HAP-1 (cell line): ENCODE data around the gene SPSB2.
A peak's percentile ranks its signal among the peaks of the same experiment; 100 is the strongest.

Experiments
- DNase-seq, 2 experiments: peaks; one replicate each; pipeline ENCODE4 v3.0.0-alpha.2; 2016 to 2020; ENCODE audit warnings: low spot score in 2 of 2
- H3K27me3 ChIP-seq: fragments of 250-450 bp; sonication (Bioruptor Pico); 2 replicates; pipeline ENCODE4 v1.5.1; 2020; ENCODE audit warnings: low read depth, mild to moderate bottlenecking, moderate library complexity
- H3K36me3 ChIP-seq: fragments of 250-450 bp; sonication (Bioruptor Pico); replicated peaks from 2 replicates; pipeline ENCODE4 v1.5.1; 2020; ENCODE audit warnings: mild to moderate bottlenecking
- H3K4me1 ChIP-seq: fragments of 250-450 bp; sonication (Bioruptor Pico); 2 replicates; pipeline ENCODE4 v1.5.1; 2020; ENCODE audit warnings: mild to moderate bottlenecking
- H3K4me3 ChIP-seq: fragments of 250-450 bp; sonication (Bioruptor Pico); 2 replicates; pipeline ENCODE4 v1.5.1; 2020; ENCODE audit warnings: mild to moderate bottlenecking, moderate library complexity
- H3K9me3 ChIP-seq: fragments of 250-450 bp; sonication (Bioruptor Pico); 2 replicates; pipeline ENCODE4 v1.5.1; 2020; ENCODE audit warnings: mild to moderate bottlenecking, moderate library complexity
- in situ Hi-C: fragments of 300-500 bp; cut with MboI; formaldehyde crosslinking; loops from 3 replicates; pipeline ENCODE4 v1.14.3; 2020; ENCODE audit warnings: low sequenced_read_pairs, inconsistent platforms, mixed read lengths

SPSB2 gene

DNA sequence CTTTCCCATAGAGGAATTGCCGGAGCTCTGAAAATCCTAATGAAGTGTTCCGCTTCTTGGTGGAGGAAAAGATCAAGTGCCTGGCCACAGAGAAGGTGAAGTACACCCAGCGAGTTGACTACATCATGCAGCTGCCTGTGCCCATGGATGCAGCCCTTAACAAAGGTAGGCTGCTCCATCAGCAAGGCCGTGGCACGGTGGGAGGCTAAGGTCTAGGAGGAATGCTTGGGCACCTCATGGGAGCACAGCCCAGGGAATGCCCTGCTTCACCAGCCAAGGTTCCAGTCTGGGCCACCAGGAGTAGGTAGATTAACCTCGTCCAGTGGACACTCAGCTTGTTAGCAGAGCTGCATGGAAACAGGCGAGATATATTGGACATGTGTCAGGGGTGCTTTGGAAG, 12.2 kb downstream of the SPSB2 start:
- H3K27me3 ChIP-seq: no peaks in the 10 kb centered on the region
- no peak overlapping the region for H3K4me3 ChIP-seq
- no peak for DNase-seq
- peaks cover 83% of the 10 kb centered on the region for H3K36me3 ChIP-seq
- H3K4me1 ChIP-seq: no peaks in the 10 kb centered on the region
- no peaks in the 10 kb centered on the region for H3K9me3 ChIP-seq
- in situ Hi-C loops: no loop called here

DNA sequence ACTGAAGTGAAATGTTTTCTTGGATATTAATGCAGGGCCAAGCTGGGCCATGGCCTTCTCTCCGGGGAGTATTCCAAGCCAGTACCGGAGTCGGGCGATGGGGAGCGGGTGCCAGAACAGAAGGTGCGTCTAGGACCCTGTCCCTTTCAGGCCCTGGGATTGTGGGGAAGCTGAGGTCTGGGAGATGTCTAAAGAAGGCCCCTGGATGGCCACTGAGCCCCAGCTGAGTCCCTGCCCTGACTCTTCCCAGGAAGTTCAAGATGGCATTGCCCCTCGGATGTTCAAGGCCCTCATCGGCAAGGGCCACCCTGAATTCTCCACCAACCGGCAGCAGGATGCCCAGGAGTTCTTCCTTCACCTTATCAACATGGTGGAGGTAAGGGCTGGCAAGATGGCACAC, 13.0 kb downstream of the SPSB2 start:
- Histone ChIP-seq H3K27me3 (no peaks in the 10 kb centered on the region), H3K4me1 (no peaks in the 10 kb centered on the region), H3K36me3 (peaks cover 81% of the 10 kb centered on the region), H3K4me3 (no peak overlapping the region), H3K9me3 (no peaks in the 10 kb centered on the region)
- in situ Hi-C loops: no loop called here
- DNase-seq: no peak

DNA sequence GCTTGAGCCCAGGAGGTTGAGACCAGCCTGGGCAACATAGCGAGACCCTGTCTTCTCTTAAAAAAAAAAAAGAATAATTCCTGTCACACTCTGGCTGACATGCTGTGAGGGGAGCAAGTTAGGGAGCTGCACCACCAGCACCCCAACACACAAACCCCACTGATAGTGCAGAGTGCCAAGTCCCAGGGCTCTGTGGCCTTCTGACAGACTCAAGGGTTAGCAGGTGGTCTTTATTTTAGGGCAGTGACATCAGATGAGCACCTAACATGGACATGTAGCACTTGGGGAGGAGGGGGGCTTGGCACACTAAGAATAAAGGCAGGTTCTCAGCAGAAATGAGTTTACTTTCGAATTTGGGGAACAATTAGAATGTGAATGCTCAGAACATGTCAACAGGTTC, 14.3 kb downstream of the SPSB2 start:
- Histone ChIP-seq H3K27me3 (no peaks in the 10 kb centered on the region), H3K4me1 (no peaks in the 10 kb centered on the region), H3K36me3 (peaks cover 74% of the 10 kb centered on the region), H3K4me3 (no peak overlapping the region), H3K9me3 (no peaks in the 10 kb centered on the region)
- in situ Hi-C loops: no loop called here
- no peak for DNase-seq

DNA sequence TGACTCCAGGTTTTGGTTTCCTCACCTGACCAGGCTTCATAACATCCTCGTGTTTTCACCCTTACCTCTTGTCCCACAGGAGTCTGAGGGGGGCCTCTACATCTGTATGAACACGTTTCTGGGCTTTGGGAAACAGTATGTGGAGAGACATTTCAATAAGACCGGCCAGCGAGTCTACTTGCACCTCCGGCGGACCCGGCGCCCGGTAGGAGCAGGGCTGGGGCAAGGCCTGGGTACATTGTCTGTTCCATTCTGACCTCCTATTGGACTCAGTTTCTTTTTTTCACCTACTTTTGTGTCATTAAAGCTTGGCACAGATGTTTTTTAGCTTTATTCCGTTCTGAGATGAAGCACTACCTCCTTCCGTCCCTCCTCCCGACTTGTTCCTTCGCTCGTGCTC, 17.8 kb downstream of the SPSB2 start:
- no peak overlapping the region for H3K4me3 ChIP-seq
- no peak for DNase-seq
- peaks cover 11% of the 10 kb centered on the region for H3K4me1 ChIP-seq
- in situ Hi-C loops: no loop called here
- no peaks in the 10 kb centered on the region for H3K27me3 ChIP-seq
- no peaks in the 10 kb centered on the region for H3K9me3 ChIP-seq
- H3K36me3 ChIP-seq: peaks cover 51% of the 10 kb centered on the region

DNA sequence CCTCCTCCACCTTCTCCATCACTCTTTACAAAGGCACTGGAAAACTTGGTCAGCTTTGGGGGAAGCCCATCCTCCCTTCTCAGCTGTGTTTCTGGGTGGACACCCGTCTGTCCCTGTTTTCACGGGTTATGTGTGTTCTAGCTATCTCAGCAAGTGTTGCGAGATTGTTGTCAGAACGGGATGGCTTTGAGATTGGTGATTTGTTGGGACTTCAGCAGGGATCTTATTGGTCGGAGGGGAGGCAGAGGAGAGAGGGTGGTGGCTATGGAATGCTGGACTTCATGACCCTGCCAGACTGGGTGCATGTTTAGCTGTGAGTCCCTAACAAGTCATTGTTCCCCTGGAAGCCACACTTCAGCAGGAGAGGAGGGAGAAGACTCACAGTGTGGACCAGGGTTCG, 19.1 kb downstream of the SPSB2 start:
- H3K9me3 ChIP-seq: no peaks in the 10 kb centered on the region
- H3K27me3 ChIP-seq: no peaks in the 10 kb centered on the region
- peaks cover 51% of the 10 kb centered on the region for H3K36me3 ChIP-seq
- no peak for DNase-seq
- in situ Hi-C loops: no loop called here
- H3K4me3 ChIP-seq: no peak overlapping the region
- H3K4me1 ChIP-seq: peaks cover 15% of the 10 kb centered on the region

DNA sequence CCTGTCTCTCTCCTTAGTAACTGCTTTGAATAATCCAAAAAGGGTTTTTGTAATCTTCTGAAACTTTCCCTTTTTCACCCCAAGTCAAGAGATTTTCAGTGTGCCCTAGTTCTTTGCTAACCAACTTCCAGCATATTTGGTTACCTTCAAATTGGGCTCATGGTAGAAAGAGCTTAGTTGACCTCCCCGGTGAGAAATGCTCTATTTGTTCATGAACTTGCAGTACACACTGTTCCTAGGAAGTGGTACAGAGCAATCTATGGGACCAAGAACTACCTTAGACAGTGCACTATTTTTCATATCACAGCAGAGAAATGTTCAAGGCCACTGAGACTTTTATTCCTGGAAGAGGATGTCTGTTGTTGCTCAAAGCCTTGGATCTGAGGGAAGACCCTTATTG, 19.5 kb downstream of the SPSB2 start:
- peak overlapping the region; percentile 80; the same call in 1 of the 2 replicates for H3K4me3 ChIP-seq
- no peaks in the 10 kb centered on the region for H3K27me3 ChIP-seq
- in situ Hi-C loops: no loop called here
- no peak for DNase-seq
- H3K36me3 ChIP-seq: peaks cover 51% of the 10 kb centered on the region
- H3K4me1 ChIP-seq: peaks cover 15% of the 10 kb centered on the region
- H3K9me3 ChIP-seq: no peaks in the 10 kb centered on the region

DNA sequence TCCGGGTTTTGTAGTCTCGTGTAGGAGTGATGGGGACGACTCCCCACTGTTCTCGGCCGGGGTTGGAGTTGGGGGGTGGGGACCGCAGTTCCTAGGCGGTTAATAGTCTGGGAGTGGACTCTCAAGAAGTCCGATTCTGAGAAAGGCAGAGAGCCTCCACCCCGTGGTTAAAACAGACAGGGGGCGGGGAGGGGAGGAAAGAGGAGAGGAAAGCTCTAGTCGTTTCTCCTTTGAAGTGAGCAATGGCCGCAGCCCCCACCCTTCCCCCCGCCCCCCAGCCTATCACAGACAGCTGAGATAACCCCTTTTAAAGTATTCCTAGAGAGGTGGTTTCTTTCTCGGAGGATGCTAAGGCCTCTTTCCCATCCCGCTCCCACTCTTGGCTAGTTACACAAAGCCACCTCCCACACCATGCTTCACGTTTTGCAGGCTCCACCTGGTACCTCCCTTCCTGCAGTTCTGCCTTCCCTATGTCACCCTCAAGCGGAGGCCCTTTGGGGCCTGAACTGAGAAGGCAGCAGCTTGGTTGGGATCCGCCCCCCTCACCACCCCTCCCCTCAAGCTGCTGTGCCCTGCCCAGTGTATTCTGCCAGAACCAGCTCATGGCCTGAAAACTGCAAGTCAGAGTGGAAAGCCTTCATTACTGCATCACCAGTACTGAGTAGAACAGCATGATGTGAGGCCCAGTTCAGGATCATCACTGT, 20.3 kb downstream of the SPSB2 start:
- H3K4me3 ChIP-seq: peak overlapping the region; percentile 80
- peaks cover 51% of the 10 kb centered on the region for H3K36me3 ChIP-seq
- H3K4me1 ChIP-seq: peaks cover 15% of the 10 kb centered on the region
- in situ Hi-C loops: no loop called here
- DNase-seq: peak in 1 of 2 experiments; percentile 63
- H3K9me3 ChIP-seq: no peaks in the 10 kb centered on the region
- H3K27me3 ChIP-seq: no peaks in the 10 kb centered on the region

DNA sequence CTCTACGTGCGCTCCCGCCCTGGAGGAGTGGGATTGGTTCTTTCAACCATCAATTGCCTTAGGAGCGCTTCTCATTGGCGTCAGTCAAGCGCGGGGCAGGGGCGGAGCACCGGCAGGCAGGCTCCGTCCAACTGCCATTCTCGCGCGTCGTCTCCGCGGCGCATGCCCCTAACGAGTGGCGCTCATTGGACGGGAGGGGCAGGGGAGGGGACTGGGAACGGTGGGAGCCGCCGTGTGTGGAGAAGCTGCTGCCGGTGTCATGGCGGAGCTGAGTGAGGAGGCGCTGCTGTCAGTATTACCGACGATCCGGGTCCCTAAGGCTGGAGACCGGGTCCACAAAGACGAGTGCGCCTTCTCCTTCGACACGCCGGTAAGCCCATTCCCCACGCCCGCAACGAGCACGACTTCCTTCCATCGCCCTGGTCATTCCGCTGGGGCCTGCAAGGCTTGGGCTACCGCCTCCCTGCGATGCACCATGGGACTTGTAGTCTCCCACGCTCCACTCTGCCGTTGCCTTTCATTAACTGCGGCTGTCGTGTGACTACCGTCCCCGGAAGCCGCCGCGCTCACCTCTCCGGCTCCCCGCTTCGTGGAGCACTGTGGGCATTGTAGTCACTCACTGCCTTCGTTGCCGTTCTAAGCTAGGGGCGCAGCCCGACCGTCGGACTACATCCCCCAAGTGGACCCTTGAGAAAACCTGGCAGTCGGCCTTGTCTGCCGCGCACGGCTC, 21.0 kb downstream of the SPSB2 start, which contains the start of gene USP5:
TSS of gene USP5 (plus strand) at position 230 of the 730 bp plus-strand sequence. CDS start at position 260, 30 bp downstream.
- peak within 1 kb of the TSS; percentile 80 for H3K4me3 ChIP-seq
- peaks cover 15% of the 10 kb centered on the region for H3K4me1 ChIP-seq
- no peaks in the 10 kb centered on the region for H3K27me3 ChIP-seq
- H3K9me3 ChIP-seq: no peaks in the 10 kb centered on the region
- peaks cover 51% of the 10 kb centered on the region for H3K36me3 ChIP-seq
- in situ Hi-C loops: no loop called here
- peak; percentile 99 for DNase-seq

DNA sequence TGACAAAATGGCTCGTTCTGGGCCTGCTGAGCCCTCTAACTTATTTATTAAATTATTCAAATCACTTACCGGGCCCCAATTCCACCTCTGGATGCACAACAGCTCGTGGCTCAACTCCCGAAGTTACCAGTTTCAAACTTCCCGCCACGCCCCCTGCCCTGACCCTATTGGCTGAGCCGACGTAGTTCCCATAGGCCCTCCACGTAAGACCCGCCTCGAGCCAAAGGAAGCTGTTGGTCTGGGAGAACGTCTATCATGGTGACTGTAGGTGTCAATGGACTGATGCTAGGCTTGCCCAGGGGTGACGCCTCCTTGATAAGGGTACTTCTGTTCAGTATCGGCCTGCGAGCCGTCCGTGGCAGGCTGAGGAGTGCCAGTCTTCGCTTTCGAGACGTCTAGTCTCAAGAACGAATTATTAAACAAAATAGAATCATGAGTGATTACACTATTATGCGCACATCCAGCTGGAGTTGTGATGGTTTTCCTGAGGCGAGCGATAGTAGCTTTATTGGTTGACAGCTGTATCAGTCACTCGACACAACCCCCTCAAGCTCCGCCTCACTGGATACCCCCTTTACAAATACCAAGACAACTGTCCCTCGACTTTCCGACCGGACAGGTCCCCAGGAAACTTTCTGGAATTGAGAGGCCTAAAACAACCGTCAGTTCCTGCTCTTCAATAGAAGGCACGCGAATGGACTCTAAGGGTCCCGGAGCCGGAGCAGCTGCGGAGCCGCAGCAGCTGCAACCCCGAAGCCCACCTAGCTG, 21.8 kb downstream of the SPSB2 start, which contains the start of gene CDCA3:
TSS of gene CDCA3 (minus strand) at position 134 of the 768 bp plus-strand sequence. CDS start 334 bp downstream, outside the sequence.
- H3K9me3 ChIP-seq: no peaks in the 10 kb centered on the region
- in situ Hi-C loops: no loop called here
- H3K36me3 ChIP-seq: peaks cover 56% of the 10 kb centered on the region
- H3K4me1 ChIP-seq: peaks cover 15% of the 10 kb centered on the region
- peak within 1 kb of the TSS; percentile 80 for H3K4me3 ChIP-seq
- DNase-seq: peak; percentile 97 to 99
- H3K27me3 ChIP-seq: no peaks in the 10 kb centered on the region

DNA sequence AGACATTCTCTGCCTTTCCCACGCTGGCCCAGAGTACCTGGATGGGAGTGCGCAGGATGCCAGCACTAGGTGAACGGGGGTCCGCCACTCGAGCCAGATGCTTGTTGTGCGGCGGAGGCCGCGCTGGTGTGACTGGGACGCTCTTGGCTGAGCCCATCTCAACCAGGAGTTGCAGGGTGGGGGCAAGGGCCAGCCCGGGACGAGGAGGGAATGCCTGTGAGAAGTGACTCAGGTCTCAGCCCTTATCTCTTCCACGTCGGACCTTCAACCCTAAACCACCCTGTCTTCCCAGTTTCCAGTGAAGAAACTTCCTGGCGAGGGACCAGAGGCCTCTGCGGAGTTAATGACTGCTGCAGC, 22.3 kb downstream of the SPSB2 start:
- Histone ChIP-seq H3K36me3 (peaks cover 56% of the 10 kb centered on the region), H3K4me1 (peaks cover 15% of the 10 kb centered on the region), H3K27me3 (no peaks in the 10 kb centered on the region), H3K4me3 (peak overlapping the region; percentile 80), H3K9me3 (no peaks in the 10 kb centered on the region)
- DNase-seq: no peak
- in situ Hi-C loops: no loop called here

DNA sequence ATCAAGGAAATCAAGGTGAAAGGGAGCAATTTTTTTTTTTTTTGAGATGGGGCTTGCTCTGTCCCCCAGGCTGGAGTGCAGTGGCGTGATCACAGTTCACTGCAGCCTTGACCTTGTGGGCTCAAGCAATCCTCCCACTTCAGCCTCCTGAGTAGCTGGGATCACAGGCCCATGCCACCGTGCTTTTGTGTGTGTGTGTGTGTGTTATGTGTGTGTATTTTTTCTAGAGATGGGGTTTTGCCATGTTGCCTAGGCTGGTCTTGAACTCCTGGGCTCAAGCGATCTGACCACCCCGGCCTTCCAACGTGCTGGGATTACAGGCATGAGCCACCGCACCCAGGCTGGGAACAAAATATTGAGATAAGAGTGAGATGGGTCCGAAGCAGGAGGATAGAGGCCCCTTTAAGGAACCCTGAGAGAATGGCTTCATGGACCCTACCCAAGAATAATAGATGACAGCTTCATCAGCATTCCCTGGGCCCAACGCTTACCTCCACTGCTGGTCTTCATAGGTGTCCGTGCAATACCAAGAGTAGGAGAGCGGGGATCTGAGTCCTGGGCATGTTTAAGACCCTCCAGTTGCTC, 23.0 kb downstream of the SPSB2 start:
- DNase-seq: no peak
- no peaks in the 10 kb centered on the region for H3K9me3 ChIP-seq
- in situ Hi-C loops: no loop called here
- H3K4me3 ChIP-seq: peak overlapping the region; percentile 80
- H3K27me3 ChIP-seq: no peaks in the 10 kb centered on the region
- peaks cover 15% of the 10 kb centered on the region for H3K4me1 ChIP-seq
- H3K36me3 ChIP-seq: peaks cover 59% of the 10 kb centered on the region

DNA sequence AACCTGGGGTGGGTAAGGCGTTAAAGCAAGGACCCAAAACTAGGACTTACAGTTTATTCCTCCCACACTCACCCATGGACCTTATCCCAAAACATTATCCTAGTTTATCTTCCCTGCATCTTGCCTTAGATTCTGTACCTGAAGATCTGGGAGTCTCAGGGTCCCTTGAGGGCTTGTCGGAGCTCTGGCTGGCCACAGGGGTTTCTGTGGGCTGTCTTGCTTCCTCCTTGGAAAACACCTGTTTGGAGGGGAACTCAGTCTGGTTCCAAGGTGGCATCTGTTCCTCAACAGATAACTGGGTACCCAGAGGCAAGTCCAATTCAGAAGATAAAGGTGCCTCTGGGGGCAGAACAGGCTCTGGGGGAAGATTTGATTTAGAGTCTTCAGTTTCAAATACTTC, 23.7 kb downstream of the SPSB2 start:
- in situ Hi-C loops: no loop called here
- peaks cover 65% of the 10 kb centered on the region for H3K36me3 ChIP-seq
- H3K4me1 ChIP-seq: peaks cover 15% of the 10 kb centered on the region
- no peaks in the 10 kb centered on the region for H3K27me3 ChIP-seq
- no peaks in the 10 kb centered on the region for H3K9me3 ChIP-seq
- no peak for DNase-seq
- no peak overlapping the region for H3K4me3 ChIP-seq

DNA sequence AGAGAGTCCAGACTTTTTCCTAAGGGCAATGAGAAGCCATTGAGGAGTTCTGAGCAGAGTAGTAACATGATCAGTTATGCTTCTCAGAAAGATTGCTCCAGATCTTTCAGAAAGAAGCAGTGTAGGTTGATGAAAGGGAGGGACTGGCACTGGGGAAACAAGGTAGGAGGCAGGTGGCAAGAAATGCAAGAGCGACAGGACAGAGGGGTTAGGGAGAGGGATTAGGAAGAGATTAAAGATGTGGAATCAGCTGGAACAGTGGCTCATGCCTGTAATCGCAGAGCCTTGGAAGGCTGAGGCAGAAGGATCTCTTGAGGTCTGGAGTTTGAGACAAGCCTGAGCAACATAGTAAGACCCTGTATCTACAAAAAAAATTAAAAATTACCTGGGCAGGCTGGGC, 25.4 kb downstream of the SPSB2 start:
- no peak for DNase-seq
- peaks cover 81% of the 10 kb centered on the region for H3K36me3 ChIP-seq
- in situ Hi-C loops: no loop called here
- H3K27me3 ChIP-seq: no peaks in the 10 kb centered on the region
- no peaks in the 10 kb centered on the region for H3K9me3 ChIP-seq
- H3K4me3 ChIP-seq: no peak overlapping the region
- H3K4me1 ChIP-seq: peaks cover 9% of the 10 kb centered on the region; the same call in 1 of the 2 replicates
